ENCODE data around the gene DDX10. TPM values are rescaled to one million over a fixed set of nuclear protein-coding genes. Genes with fewer than 3 reads are reported as not detected.
"Not testable (repeated sequence)": the region's sequence is repeated elsewhere in the genome, so short reads cannot be mapped to it uniquely, and the experiment has no call there.

Gene DDX10
- total RNA-seq, 1 experiment from 2014 or later = 18.9 TPM

DNA sequence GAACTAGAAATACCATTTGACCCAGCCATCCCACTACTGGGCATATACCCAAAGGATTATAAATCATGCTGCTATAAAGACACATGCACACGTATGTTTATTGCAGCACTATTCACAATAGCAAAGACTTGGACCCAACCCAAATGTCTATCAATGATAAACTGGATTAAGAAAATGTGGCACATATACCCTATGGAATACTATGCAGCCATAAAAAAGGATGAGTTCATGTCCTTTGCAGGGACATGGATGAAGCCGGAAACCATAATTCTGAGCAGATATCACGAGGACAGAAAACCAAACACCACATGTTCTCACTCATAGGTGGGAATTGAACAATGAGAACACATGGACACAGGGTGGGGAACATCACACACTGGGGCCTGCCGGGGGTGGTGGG is 114.3 kb downstream of the DDX10 start:
- not testable (repeated sequence) for DNase-seq, H3K27me3 ChIP-seq, H3K4me3 ChIP-seq, H3K9me3 ChIP-seq, H3K36me3 ChIP-seq

DNA sequence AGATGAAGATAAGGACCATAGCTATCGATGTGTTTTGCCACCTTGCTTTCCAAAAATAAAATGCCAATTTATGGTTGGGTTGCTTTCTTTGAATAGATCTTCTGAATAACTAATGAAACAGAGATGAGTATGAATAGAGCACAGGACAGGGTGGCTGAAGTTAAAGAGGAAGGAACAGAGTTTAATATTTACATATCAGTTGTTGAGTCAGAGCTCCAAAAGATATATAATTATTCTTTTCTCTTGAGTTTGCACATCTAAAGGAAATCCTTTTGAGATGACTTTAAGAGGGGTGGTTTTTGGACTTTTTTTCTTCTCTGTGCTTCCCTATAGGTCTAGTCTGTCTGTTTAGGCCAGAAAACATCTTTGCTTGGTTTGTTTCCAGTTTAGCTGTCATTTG is 115.2 kb downstream of the DDX10 start:
- Histone ChIP-seq H3K4me3 (no peak overlapping the region), H3K9me3 (peaks cover 3% of the 10 kb centered on the region; the same call in 1 of the 2 replicates), H3K27me3 (no peaks in the 10 kb centered on the region), H3K36me3 (peaks cover 5% of the 10 kb centered on the region; the same call in 1 of the 2 replicates)
- no peak for DNase-seq

DNA sequence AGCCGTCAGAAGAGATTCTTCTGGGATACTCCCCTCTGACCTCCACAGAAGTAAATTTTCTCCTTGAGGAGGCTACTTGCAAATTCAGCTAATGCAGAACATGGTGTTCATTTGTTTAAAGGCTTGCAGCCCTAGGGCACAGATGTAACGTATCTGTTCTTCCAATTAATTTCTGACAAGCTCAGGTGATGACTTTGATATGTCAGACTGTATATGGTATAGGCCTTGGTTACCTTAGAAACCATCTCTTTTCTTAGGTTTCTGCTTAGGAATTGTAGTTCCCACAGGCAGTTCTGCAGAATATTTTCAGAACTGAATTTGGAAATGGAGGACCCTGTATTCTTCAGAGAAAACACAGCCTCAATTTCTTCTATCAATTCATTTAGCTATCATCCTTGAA is 117.1 kb downstream of the DDX10 start:
- DNase-seq = no peak
- Histone ChIP-seq H3K36me3 (peaks cover 5% of the 10 kb centered on the region; the same call in 1 of the 2 replicates), H3K9me3 (peaks cover 3% of the 10 kb centered on the region; the same call in 1 of the 2 replicates), H3K27me3 (no peaks in the 10 kb centered on the region), H3K4me3 (no peak overlapping the region)

DNA sequence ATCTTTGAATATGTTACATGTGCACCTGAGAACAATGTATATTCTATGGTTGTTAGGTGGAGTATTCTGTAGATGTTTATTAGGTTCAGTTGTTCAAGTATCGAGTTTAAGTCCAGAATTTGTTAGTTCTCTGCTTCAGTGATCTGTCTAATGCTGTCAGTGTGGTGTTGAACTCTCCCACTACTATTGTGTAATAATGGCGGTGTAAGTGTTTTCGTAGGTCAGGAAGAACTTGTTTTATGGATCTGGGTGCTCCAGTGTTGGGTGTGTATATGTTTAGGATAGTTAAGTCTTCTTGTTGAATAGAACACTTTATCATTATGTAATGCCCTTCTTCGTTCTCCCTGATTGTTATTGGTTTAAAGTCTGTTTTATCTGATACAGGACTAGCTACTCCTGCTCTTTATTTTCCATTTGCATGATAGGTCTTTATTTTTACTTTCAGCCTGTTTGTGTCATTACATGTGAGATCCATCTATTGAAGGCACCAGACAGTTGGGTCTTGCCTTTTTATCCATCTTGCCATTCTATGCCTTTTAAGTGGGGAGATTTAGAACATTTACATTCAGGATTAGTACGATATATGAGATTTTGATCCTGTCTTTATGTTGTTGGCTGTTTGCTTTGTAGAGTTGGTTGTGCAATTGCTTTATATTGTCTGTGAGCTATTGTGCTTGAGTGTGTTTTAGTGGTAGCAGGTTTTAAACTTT is 121.6 kb downstream of the DDX10 start:
- Histone ChIP-seq H3K9me3 (no peaks in the 10 kb centered on the region), H3K36me3 (no peaks in the 10 kb centered on the region), H3K4me3 (no peak overlapping the region), H3K27me3 (no peaks in the 10 kb centered on the region)
- DNase-seq = no peak

DNA sequence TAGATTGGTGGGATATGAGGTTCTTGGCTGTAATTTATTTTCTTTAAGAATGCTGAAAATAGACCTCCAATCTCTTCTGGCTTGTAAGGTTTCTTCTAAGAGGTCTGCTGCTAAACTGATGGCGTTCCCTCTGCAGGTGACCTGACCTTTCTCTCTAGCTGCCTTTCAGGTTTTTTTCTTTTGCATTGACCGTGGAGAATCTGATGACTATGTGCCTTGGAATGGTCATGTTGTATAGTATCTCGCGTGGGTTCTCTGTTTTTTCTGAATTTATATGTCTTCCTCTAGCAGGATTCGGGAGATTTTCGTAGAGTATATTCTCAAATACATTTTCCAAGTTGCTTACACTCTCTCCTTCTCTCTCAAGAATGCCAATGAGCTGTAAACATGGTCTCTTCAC is 122.2 kb downstream of the DDX10 start:
- no peaks in the 10 kb centered on the region for H3K36me3 ChIP-seq
- H3K4me3 ChIP-seq = no peak overlapping the region
- DNase-seq = no peak
- H3K9me3 ChIP-seq = no peaks in the 10 kb centered on the region
- no peaks in the 10 kb centered on the region for H3K27me3 ChIP-seq

DNA sequence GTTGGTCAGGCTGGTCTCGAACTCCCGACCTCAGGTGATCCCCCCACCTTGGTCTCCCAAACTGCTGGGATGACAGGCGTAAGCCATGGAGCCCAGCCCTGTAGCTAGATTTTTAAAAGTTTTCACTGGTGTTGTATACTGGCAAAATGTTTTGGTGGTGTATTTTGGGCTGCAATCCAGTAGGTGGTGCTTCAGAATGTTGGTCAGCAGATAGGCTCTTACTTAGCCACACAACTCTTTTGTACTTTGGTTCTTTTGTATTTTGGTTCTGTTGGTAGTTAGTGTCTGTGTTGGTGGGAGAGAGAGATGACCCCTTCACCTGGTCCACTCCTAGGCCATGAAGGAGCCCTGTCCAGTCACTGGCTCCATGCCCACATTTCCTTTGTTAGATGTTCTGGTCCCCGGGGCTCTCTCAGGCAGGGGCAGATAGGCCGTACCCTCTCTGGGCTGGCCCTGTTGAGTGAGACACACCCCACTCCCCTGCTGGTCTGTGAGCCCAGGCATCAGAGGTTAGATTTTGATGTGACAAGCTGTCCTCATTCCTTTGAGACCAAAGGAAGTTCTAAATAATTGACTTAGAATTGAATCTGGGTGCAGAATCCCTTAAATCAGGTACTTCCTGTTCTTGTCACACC is 123.8 kb downstream of the DDX10 start:
- DNase-seq = no peak

DNA sequence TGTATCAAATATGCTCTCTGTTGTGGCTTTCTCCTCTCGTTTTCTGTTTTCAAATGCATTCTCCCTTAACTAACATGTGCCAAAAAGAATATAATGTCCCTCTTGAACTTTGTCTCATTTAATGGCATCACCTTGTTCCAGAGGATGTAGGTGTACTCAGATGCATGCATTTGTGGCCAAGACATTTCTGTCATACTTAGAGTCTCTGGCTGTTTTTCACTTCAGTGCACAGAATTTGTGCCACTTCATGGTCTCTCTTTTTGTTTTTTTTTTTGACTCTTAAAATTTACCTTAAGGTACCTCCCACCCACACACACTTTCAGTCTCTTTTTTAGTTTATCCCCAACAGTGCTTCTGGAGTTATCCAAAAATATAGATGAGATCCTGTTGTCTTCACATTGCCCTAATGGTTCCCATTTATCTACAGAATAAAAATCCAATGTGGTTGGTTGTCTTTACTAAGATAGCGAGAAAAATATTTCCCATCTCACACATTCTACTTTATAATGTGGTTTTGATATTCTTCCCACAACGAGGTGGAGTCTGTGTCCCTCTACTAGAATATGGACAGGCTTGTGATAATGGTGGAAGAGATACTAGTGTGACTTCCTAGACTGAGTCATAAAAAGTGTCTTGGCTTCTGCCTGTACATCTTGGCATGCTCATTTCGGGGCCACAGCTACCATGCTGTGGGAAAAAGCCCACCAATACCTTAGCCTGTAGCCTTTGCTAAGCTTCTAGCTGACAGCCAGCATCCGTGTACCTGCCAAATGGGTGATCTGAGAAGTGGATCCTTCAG is 125.8 kb downstream of the DDX10 start:
- Histone ChIP-seq H3K27me3 (no peaks in the 10 kb centered on the region), H3K9me3 (no peaks in the 10 kb centered on the region), H3K4me3 (no peak overlapping the region), H3K36me3 (no peaks in the 10 kb centered on the region)
- DNase-seq = no peak

More for the DNA sequence above, 123.8 kb downstream of the DDX10 start:
- Histone ChIP-seq H3K36me3 (no peaks in the 10 kb centered on the region), H3K27me3 (no peaks in the 10 kb centered on the region), H3K4me3 (no peak overlapping the region), H3K9me3 (no peaks in the 10 kb centered on the region)

DNA sequence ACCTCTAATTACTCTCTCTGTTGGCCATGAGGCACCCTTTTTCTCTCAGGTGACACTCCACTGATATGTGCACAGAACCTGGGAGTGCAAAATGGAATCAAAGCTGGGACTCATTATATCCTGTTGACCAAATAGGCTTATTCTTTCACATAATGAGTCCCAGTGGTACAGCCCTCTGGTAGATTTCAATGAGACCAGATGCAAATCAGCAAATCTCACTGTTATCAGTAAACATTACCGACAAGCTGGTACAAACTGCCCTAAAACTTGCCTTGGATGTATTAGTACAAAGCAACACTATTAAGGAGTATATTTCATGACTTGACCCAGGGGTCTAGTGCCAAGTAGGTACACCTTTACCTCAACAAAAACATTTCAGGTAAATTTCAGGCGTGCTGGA is 128.3 kb downstream of the DDX10 start:
- Histone ChIP-seq H3K4me3 (no peak overlapping the region), H3K9me3 (no peaks in the 10 kb centered on the region), H3K27me3 (no peaks in the 10 kb centered on the region), H3K36me3 (no peaks in the 10 kb centered on the region)
- no peak for DNase-seq

DNA sequence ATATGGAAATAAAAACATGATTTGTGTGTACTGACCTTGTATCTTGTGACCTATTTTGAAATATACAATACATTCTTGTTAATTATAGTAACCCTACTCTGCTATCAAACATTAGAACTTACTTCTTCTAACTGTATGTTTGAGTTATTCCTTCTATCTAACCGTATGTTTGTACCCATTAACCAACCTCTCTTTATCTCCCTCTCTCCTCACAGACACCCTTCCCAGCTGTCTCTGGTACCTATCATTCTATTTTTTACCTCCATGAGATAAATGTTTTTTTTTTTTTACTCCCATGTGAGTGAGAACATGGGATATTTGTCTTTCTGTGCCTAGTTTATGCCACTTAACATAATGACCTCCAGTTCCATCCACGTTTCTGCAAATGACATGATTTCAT is 128.7 kb downstream of the DDX10 start:
- Histone ChIP-seq H3K27me3 (no peaks in the 10 kb centered on the region), H3K9me3 (no peaks in the 10 kb centered on the region), H3K4me3 (no peak overlapping the region), H3K36me3 (no peaks in the 10 kb centered on the region)
- DNase-seq = no peak

DNA sequence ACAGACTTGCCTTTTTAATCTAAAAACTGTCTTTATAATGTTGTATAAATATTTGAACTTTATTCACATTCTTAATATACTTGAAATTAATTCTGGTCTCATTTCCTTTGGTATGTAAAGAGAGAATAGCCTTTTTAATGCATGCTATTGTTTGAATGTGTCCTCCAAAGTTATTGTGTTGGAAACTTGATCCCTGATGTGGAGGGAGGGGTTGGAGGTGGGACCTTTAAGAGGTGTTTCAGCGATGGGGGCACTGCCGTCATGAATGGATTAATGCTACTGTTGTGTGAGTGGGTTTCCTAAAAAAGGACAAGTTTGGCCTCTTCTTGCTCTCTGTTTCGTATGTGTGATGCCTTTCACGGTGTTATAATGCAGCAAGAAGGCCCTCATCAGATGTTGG is 131.7 kb downstream of the DDX10 start:
- no peaks in the 10 kb centered on the region for H3K27me3 ChIP-seq
- H3K4me3 ChIP-seq = no peak overlapping the region
- no peak for DNase-seq
- H3K36me3 ChIP-seq = no peaks in the 10 kb centered on the region
- H3K9me3 ChIP-seq = no peaks in the 10 kb centered on the region

DNA sequence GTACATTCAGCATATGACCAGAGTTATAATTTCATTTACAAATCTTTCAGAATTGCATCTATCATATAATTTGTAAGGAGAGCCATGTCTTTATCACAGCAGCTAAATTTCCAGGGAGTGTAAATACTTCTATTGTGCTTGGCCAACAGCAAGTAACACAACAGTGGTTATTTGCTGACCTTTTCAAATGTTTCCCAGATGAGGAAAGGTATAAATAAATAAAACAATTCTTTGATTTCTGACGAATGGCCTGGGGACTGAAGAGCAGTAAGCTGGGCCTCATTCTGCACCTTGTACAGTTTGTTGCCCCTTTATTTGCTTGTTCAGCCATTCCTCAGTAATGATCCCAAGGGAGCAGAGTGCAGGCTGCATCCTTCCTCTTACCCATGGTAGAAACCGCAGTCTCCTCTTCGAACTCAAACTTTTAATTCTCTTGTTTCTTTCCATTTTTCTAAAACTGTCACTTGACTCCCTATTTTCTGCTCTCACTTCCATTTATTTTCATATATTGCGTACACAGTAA is 132.8 kb downstream of the DDX10 start:
- H3K27me3 ChIP-seq = no peaks in the 10 kb centered on the region
- H3K4me3 ChIP-seq = no peak overlapping the region
- no peaks in the 10 kb centered on the region for H3K9me3 ChIP-seq

DNA sequence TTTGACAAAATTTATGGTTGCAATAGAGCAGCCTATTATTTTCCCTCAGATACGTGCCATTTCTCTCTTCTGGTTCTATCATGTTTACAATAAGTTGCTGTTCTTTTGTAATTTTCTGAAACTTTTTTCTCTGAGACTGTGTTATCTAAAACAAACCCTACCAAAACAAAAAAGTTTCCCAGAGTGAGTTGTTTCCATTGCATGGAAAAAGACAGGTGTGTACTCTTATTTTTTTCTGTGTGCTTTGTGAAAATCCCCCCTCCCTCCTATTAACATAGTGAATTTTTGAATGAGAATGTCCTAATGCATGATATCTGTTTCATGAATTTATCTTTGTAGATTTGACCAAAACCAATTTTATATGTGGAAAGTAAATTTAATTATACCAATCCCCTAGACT is 137.6 kb downstream of the DDX10 start:
- no peak overlapping the region for H3K4me3 ChIP-seq

More for the DNA sequence above, 132.8 kb downstream of the DDX10 start:
- no peak for DNase-seq
- H3K36me3 ChIP-seq = no peaks in the 10 kb centered on the region

DNA sequence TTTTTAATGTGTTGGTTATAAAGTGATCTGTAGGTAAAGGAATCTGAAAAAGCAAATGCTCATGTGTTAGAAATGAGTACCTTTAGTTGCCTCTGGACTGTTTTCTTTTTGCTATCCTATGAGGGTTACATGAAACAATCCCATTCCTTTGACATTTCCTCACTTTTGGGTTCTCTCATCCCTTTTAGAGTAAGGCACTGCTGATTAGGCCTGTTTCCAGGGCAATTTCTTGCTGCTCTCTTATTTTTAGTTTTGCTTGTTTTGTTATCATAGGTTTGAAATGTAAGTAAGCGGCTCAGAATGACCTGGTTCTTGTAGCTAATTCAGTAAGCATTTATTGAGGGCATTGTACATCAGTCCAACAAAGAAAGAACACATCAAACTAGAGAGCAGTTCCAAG is 138.9 kb downstream of the DDX10 start:
- Histone ChIP-seq H3K36me3 (no peaks in the 10 kb centered on the region), H3K4me3 (no peak overlapping the region), H3K9me3 (no peaks in the 10 kb centered on the region), H3K27me3 (no peaks in the 10 kb centered on the region)
- no peak for DNase-seq

More for the DNA sequence above, 137.6 kb downstream of the DDX10 start:
- Histone ChIP-seq H3K36me3 (no peaks in the 10 kb centered on the region), H3K27me3 (no peaks in the 10 kb centered on the region), H3K9me3 (no peaks in the 10 kb centered on the region)
- no peak for DNase-seq

DNA sequence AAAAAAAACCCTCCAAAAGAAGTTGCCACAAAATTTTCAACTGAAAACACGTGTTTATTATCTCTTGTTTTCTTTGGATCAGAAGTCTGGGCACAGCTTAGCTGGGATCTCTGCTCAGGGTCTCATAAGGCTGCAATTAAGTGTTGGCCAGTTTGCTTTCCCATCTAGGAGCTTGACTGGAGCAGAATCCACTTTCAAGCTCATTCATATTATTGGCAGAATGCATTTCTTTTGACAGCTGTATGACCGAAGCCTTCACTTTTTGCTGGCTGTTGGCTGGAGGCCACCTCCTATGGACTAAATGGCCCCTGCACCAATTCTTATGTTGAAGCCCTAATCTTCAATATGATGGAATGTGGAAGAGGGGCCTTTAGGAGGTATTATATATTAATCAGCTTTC is 139.6 kb downstream of the DDX10 start:
- no peaks in the 10 kb centered on the region for H3K36me3 ChIP-seq

DNA sequence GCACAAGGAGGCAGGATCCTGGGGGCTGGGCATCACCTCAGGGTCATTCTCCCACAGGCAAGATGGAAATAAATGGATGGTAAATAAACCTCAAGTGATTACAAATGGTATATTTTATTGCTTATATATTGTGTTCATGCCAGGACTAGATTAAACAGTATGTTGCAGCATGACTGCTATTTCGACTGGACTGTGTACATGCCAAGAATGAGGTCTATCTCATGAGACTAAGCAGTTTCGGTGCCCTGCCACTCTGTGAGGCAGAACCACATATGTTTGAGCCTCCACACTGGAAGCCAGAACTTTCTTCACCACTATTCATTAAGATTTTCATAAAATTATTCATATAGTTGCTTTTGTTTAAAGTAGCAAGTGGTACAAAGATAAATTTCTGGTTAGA is 140.2 kb downstream of the DDX10 start:
- H3K36me3 ChIP-seq = no peaks in the 10 kb centered on the region
- no peak overlapping the region for H3K4me3 ChIP-seq
- DNase-seq = peak; percentile 31
- H3K27me3 ChIP-seq = no peaks in the 10 kb centered on the region
- no peaks in the 10 kb centered on the region for H3K9me3 ChIP-seq

More for the DNA sequence above, 139.6 kb downstream of the DDX10 start:
- no peaks in the 10 kb centered on the region for H3K27me3 ChIP-seq
- no peaks in the 10 kb centered on the region for H3K9me3 ChIP-seq
- DNase-seq = peak; percentile 9
- no peak overlapping the region for H3K4me3 ChIP-seq

DNA sequence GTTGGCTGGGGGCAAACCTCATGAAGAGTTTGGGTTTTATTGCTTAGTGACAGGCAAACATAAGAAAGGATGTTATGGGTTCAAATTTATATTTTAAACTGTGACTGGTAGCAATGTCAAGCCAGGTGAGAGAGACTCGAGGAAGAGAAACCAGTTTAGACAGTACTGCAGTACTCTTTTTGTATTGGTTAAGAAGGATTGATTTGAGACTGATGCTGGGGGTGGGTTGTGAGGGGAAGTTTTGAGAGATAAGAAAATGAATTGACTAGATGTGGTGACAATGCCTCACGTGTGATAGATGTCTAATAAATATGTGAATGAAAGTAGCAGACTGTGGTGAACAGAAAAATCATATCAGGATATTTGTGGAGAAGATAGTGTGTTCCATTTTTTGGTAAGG is 142.4 kb downstream of the DDX10 start:
- no peak for DNase-seq
- no peaks in the 10 kb centered on the region for H3K36me3 ChIP-seq

DNA sequence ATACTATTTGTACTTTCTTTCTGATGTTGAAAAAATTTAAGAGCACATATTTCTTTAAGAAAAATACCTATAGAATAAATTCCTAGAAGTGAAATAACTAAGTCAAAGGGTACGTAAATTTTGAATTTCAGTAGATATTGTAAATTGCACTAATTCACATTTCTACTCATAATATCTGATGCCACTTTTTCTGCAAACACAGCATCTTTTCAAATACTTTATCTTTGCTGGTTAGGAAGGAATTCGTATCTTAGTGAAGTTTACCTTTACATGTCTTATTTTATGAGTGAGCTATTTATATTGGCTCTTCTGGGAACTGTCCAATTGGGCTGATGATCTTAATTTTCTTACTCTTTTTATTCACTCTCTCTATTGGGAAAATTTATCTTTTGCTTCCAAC is 148.2 kb downstream of the DDX10 start:
- no peaks in the 10 kb centered on the region for H3K9me3 ChIP-seq
- no peaks in the 10 kb centered on the region for H3K36me3 ChIP-seq
- no peak for DNase-seq
- no peaks in the 10 kb centered on the region for H3K27me3 ChIP-seq
- H3K4me3 ChIP-seq = no peak overlapping the region

More for the DNA sequence above, 142.4 kb downstream of the DDX10 start:
- Histone ChIP-seq H3K27me3 (no peaks in the 10 kb centered on the region), H3K4me3 (no peak overlapping the region), H3K9me3 (no peaks in the 10 kb centered on the region)

All from MG63 (cell line).